Breast epithelium (tissue), 4 donors: ENCODE data around the gene EML5. TPM values are rescaled to one million over a fixed set of nuclear protein-coding genes. Genes with fewer than 3 reads are reported as not detected.
"Not testable (repeated sequence)": the region's sequence is repeated elsewhere in the genome, so short reads cannot be mapped to it uniquely, and the experiment has no call there.

Source experiments
- DNase-seq, 2 donors: peaks; one replicate each; pipeline ENCODE4 v3.0.0-alpha.2; 2019; ENCODE audit warnings: low spot score in 2 of 2
- H3K27ac ChIP-seq, 2 donors: fragments of 200-600 bp; sonication (generic) in 1 of 2; one replicate each; pipeline ENCODE4 v1.5.1; 2016 to 2019; ENCODE audit warnings: mild to moderate bottlenecking in 1 of 2
- H3K27me3 ChIP-seq, 2 donors: fragments of 200-600 bp; sonication (generic) in 1 of 2; one replicate each; pipeline versions ENCODE4 v1.5.1 to v1.6.0; 2017 to 2019; ENCODE audit warnings: control low read depth in 1 of 2, mild to moderate bottlenecking in 1 of 2
- H3K36me3 ChIP-seq: fragments of 200-600 bp; one replicate; pipeline ENCODE4 v1.5.1; 2019
- H3K4me1 ChIP-seq, 2 donors: fragments of 200-600 bp; sonication (generic); one replicate each; pipeline ENCODE4 v1.5.1; 2016 to 2019; ENCODE audit warnings: control low read depth in 1 of 2
- H3K4me3 ChIP-seq, 3 donors: fragments of 200-600 bp; sonication (generic); 1 replicate in 2 of 3; 2 replicates in 1 of 3; pipeline ENCODE4 v1.5.1; 2016 to 2019; ENCODE audit warnings: mild to moderate bottlenecking in 3 of 3, moderate library complexity in 2 of 3
- H3K9me3 ChIP-seq, 2 donors: fragments of 200-600 bp; sonication (generic) in 1 of 2; one replicate each; pipeline ENCODE4 v1.5.1; 2016 to 2019; ENCODE audit warnings: control low read depth in 1 of 2
- POLR2A ChIP-seq: fragments of 450-650 bp; IDR thresholded peaks from one replicate; pipeline ENCODE4 v1.6.1; 2016; ENCODE audit warnings: antibody characterized with exemption, mild to moderate bottlenecking, moderate library complexity
- POLR2AphosphoS5 ChIP-seq, 3 donors: sonication (generic); formaldehyde crosslinking; IDR thresholded peaks; one replicate each; pipeline ENCODE4 v1.6.1; 2017; ENCODE audit warnings: antibody characterized with exemption in 3 of 3
- intact Hi-C: fragments of 100-400 bp; cut with DNase I; formaldehyde crosslinking; loops from one replicate; pipeline ENCODE4 v1.15.1; 2023; ENCODE audit warnings: low total_unique reads
- total RNA-seq, 3 donors: library from RNA; depleted of rRNA; stranded (reverse); fragments of >200 nt; gene quantifications; one replicate each; pipeline ENCODE4 v1.1.0, GENCODE V29; 2016
- TF ChIP-seq, protein P1 (sequence below), 3 donors: fragments of 450-650 bp; IDR thresholded peaks; one replicate each; pipeline ENCODE4 v1.5.1; 2016 to 2017; ENCODE audit warnings: antibody characterized with exemption in 3 of 3, mild to moderate bottlenecking in 3 of 3, moderate library complexity in 3 of 3

Gene EML5
- total RNA-seq, 3 donors from 2014 or later, result 0.96 to 5.6 (median 4.3) TPM

DNA sequence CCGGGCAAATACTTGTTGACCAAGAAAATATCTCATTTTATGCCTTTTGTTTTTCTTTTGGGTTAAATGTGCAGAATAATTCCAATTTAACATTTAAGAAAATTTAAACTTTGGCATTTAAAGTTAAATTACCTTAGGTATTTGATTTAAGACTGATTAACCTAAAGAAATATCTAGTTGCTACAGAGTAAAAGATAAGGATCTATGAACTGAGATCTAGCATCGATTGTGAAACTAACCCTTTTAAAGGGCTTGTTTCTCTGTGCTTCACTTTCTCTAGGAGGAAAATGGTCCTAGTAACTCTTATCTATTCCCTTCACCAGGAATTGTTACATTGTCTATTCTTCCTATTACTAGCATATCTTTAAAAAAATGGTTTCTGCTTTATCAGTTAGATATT lies 29.1 kb upstream of the EML5 start:
- Histone ChIP-seq H3K4me3 (no peak overlapping the region), H3K4me1 (no peaks in the 10 kb centered on the region), H3K9me3 (no peaks in the 10 kb centered on the region), H3K27ac (no peak overlapping the region), H3K36me3 (no peaks in the 10 kb centered on the region), H3K27me3 (no peaks in the 10 kb centered on the region)
- DNase-seq, result no peak
- TF ChIP-seq, protein P1, sequence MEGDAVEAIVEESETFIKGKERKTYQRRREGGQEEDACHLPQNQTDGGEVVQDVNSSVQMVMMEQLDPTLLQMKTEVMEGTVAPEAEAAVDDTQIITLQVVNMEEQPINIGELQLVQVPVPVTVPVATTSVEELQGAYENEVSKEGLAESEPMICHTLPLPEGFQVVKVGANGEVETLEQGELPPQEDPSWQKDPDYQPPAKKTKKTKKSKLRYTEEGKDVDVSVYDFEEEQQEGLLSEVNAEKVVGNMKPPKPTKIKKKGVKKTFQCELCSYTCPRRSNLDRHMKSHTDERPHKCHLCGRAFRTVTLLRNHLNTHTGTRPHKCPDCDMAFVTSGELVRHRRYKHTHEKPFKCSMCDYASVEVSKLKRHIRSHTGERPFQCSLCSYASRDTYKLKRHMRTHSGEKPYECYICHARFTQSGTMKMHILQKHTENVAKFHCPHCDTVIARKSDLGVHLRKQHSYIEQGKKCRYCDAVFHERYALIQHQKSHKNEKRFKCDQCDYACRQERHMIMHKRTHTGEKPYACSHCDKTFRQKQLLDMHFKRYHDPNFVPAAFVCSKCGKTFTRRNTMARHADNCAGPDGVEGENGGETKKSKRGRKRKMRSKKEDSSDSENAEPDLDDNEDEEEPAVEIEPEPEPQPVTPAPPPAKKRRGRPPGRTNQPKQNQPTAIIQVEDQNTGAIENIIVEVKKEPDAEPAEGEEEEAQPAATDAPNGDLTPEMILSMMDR (IDR thresholded peaks at IDR 0.05), result no peak
- TF ChIP-seq POLR2AphosphoS5 (IDR thresholded peaks at IDR 0.05) (no peak), POLR2A (no peak)
- intact Hi-C loops, result no loop called here

DNA sequence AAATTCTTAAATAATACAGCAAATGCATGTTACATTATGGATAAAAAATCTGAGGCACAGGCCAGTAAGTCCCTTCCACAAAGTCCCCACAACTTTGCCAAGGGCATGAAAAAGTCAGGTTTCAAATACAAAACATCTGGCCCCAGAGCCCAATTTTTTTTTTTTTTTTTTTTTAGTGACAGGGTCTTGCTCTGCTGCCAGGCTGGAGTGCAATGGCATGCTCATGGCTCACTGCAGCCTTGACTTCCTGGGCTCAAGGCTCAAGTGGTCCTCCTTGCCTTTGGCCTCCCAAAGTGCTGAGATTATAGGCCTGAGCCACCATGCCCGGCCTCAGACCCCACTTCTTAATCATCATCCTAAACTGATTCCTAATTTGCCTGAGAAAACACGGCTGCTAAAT lies 28.6 kb upstream of the EML5 start:
- DNase-seq, result no peak
- Histone ChIP-seq H3K27me3 (no peaks in the 10 kb centered on the region), H3K36me3 (no peaks in the 10 kb centered on the region), H3K4me1 (no peaks in the 10 kb centered on the region), H3K9me3 (no peaks in the 10 kb centered on the region), H3K27ac (no peak overlapping the region), H3K4me3 (no peak overlapping the region)
- intact Hi-C loops, result no loop called here
- TF ChIP-seq POLR2AphosphoS5 (IDR thresholded peaks at IDR 0.05), result no peak
- TF ChIP-seq, protein P1 (IDR thresholded peaks at IDR 0.05), result no peak
- TF ChIP-seq POLR2A, result no peak

DNA sequence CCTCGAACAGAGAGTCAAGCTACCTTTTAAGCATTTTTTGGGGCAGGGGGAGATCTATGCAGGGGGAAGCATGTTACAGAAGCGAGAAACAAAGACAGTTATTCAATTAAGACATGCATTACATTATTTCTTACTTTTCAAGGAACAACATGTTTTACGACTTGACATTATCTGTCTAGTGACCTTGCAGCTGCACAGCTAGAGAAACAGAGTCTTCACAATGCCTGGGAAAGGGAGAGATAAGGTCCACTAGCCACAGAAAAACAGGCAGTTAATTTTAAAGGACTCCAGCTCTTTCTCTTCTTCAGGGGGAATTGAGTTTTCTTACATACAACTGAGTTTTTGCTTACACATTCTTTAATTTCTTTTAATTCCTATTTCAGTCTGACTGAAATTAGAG lies 26.9 kb upstream of the EML5 start:
- H3K4me3 ChIP-seq, H3K27me3 ChIP-seq, H3K9me3 ChIP-seq, H3K27ac ChIP-seq, H3K4me1 ChIP-seq, H3K36me3 ChIP-seq, intact Hi-C loops, DNase-seq: not testable (repeated sequence)

DNA sequence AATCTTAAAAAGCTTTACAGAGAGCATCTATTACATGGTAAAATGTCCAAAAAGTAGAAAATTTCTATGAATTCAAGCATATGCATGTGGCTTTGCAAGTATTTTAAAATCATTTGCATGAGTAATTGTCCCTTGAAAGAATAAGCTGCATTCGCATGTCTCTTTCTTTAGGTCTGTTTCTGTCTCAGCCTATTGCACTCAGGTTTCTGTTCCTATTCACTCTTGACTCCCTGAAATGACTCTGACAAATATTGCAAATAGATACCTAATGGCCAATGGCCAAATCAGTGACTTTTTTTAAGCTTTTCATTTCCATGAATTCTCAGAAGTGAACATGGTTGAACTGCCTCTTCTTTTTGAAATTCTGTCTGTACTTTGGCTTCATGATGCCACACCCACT lies 25.3 kb upstream of the EML5 start:
- intact Hi-C loops, result no loop called here
- TF ChIP-seq, protein P1 (IDR thresholded peaks at IDR 0.05), result no peak
- TF ChIP-seq POLR2AphosphoS5 (IDR thresholded peaks at IDR 0.05) (no peak), POLR2A (no peak)
- H3K4me3 ChIP-seq, result no peak overlapping the region
- no peaks in the 10 kb centered on the region for H3K27me3 ChIP-seq
- no peak for DNase-seq
- H3K4me1 ChIP-seq, result no peaks in the 10 kb centered on the region
- H3K9me3 ChIP-seq, result no peaks in the 10 kb centered on the region
- no peak overlapping the region for H3K27ac ChIP-seq
- H3K36me3 ChIP-seq, result no peaks in the 10 kb centered on the region

DNA sequence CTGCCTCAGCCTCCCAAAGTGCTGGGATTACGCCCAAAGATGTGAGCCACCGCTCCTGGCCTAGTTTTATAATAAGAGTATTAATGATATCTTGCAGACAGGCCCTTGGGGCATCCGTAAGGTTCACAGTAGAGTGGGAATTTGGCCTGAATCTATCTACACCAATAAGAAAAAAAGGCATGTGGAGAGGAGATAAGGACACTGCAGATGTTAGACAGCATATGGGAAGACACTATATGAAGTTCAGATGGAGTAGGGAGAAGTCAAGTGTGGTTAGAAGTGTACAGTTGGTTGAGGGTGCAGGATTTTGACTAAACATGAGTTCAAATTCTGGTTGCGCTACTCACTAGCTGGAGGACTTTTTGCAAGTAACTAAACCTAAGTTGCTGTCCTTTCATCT lies 23.2 kb upstream of the EML5 start:
- no peak for DNase-seq
- TF ChIP-seq POLR2A, result no peak
- TF ChIP-seq, protein P1 (IDR thresholded peaks at IDR 0.05), result no peak
- no peak for TF ChIP-seq POLR2AphosphoS5 (IDR thresholded peaks at IDR 0.05)
- Histone ChIP-seq H3K27ac (no peak overlapping the region), H3K27me3 (no peaks in the 10 kb centered on the region), H3K4me1 (no peaks in the 10 kb centered on the region), H3K4me3 (no peak overlapping the region), H3K36me3 (no peaks in the 10 kb centered on the region), H3K9me3 (no peaks in the 10 kb centered on the region)
- intact Hi-C loops, result no loop called here

DNA sequence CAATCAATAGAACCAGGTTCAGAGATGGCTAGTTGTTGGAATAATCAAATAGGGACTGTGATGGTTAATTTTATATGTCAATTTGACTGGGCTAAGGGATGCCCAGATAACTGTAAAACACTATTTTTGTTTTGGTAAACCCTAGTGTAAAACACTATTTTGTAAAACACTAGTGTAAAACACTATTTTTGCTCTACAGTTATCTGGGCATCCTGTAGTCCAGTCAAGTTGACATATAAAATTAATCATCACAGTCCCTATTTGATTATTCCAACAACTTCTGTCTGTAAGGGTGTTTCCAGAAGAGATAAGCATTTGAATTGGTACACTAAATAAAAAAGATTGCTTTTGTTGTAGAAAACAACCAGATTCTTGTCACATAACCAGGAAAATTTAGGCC lies 15.6 kb upstream of the EML5 start:
- Histone ChIP-seq H3K9me3 (no peaks in the 10 kb centered on the region), H3K27me3 (no peaks in the 10 kb centered on the region), H3K4me1 (no peaks in the 10 kb centered on the region), H3K36me3 (no peaks in the 10 kb centered on the region), H3K4me3 (no peak overlapping the region), H3K27ac (no peak overlapping the region)
- intact Hi-C loops, result no loop called here
- TF ChIP-seq, protein P1 (IDR thresholded peaks at IDR 0.05), result no peak
- no peak for TF ChIP-seq POLR2AphosphoS5 (IDR thresholded peaks at IDR 0.05)
- no peak for TF ChIP-seq POLR2A
- DNase-seq, result no peak
